Coronary artery (tissue), 2 donors: ENCODE measurements around the gene DUOXA1.
"Not testable (repeated sequence)": the region's sequence is repeated elsewhere in the genome, so short reads cannot be mapped to it uniquely, and the experiment has no call there.

Source experiments
- DNase-seq: peaks from one replicate; pipeline ENCODE4 v3.0.0-alpha.2; 2017; ENCODE audit warnings: low spot score
- H3K27ac ChIP-seq, 2 donors: fragments of 200-600 bp; sonication (generic); one replicate each; pipeline ENCODE4 v1.5.1; 2016 to 2019
- H3K4me3 ChIP-seq: fragments of 200-600 bp; sonication (generic); 2 replicates; pipeline ENCODE4 v1.5.1; 2016; ENCODE audit warnings: mild to moderate bottlenecking, moderate library complexity

Gene DUOXA1

GRCh38 chr15:45069942-45070360 lies 59.7 kb downstream of the DUOXA1 start:
- not testable (repeated sequence) for DNase-seq, H3K4me3 ChIP-seq, H3K27ac ChIP-seq
